HL-60 (cell line): Measurements from ENCODE around the gene LCN6.
"Not testable (repeated sequence)": the region's sequence is repeated elsewhere in the genome, so short reads cannot be mapped to it uniquely, and the experiment has no call there.

Source experiments
- DNase-seq, 2 experiments: peaks; one replicate each; pipeline ENCODE4 v3.0.0-alpha.2; 2010 to 2020; ENCODE audit warnings: low read depth in 1 of 2, low spot score in 1 of 2
- H3K27ac ChIP-seq: fragments of 250-450 bp; sonication (Bioruptor Pico); replicated peaks from 2 replicates; pipeline ENCODE4 v1.5.1; 2020; ENCODE audit warnings: mild to moderate bottlenecking, moderate library complexity
- H3K27me3 ChIP-seq: fragments of 250-450 bp; sonication (Bioruptor Pico); 2 replicates; pipeline ENCODE4 v1.5.1; 2021; ENCODE audit warnings: mild to moderate bottlenecking, moderate library complexity; ENCODE audit not compliant: insufficient read depth, poor library complexity, severe bottlenecking
- H3K4me3 ChIP-seq: replicated peaks from 2 replicates; pipeline ENCODE4 v1.5.1; 2011; ENCODE audit warnings: mild to moderate bottlenecking, control low read depth, low read length; ENCODE audit not compliant: insufficient read depth
- GABPA ChIP-seq: IDR thresholded peaks from 2 replicates; pipeline ENCODE4 v1.6.1; 2012; ENCODE audit warnings: low read depth
- POLR2AphosphoS5 ChIP-seq: IDR thresholded peaks from 2 replicates; pipeline ENCODE4 v1.6.1; 2012; ENCODE audit warnings: low read depth
- SPI1 ChIP-seq: IDR thresholded peaks from 2 replicates; pipeline ENCODE4 v1.6.1; 2012; ENCODE audit warnings: low read depth, mild to moderate bottlenecking, borderline replicate concordance
- long read RNA-seq: library from polyadenylated mRNA; unstranded; transcript quantifications from one replicate; pipeline ENCODE4 v2.0.0, GENCODE V29; 2020
- TF ChIP-seq, protein P1 (sequence below): IDR thresholded peaks from one replicate; pipeline ENCODE4 v1.5.1; 2011; ENCODE audit warnings: low read length, control low read depth, inconsistent platforms; ENCODE audit not compliant: insufficient read depth
- TF ChIP-seq, protein P2 (sequence below): IDR thresholded peaks from 2 replicates; pipeline ENCODE4 v1.6.1; 2012; ENCODE audit warnings: low read depth; ENCODE audit not compliant: insufficient replicate concordance

Gene LCN6, protein sequence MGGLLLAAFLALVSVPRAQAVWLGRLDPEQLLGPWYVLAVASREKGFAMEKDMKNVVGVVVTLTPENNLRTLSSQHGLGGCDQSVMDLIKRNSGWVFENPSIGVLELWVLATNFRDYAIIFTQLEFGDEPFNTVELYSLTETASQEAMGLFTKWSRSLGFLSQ
- long read RNA-seq: 0 reads

DNA sequence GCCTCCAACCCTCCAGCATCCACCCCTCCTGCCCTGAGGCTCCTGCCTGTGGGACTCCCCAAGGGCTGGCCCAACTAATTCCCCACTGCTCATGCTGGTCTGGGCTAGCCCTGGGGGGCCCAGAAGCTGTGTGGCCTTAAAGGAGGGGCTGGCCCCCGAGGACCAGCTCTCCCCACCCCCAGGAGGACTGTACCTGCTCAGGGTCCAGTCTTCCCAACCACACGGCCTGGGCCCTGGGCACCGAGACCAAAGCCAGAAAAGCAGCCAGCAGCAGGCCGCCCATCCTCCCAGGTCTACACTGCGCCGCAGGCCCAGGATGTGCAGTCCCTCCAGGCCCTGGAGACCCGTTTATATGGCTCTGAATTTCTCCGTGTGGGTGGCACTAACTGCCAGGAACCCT lies at the start of gene LCN6:
Gene LCN6 (minus strand): TSS at position 325 of the 400 bp plus-strand sequence. CDS start 42 bp downstream, at position 283.
- Histone ChIP-seq H3K4me3 (no peak within 1 kb of the TSS), H3K27ac (peak within 1 kb of the TSS; percentile 78), H3K27me3 (no peaks in the 10 kb centered on the region)
- no peak for TF ChIP-seq GABPA
- TF ChIP-seq, protein P1, sequence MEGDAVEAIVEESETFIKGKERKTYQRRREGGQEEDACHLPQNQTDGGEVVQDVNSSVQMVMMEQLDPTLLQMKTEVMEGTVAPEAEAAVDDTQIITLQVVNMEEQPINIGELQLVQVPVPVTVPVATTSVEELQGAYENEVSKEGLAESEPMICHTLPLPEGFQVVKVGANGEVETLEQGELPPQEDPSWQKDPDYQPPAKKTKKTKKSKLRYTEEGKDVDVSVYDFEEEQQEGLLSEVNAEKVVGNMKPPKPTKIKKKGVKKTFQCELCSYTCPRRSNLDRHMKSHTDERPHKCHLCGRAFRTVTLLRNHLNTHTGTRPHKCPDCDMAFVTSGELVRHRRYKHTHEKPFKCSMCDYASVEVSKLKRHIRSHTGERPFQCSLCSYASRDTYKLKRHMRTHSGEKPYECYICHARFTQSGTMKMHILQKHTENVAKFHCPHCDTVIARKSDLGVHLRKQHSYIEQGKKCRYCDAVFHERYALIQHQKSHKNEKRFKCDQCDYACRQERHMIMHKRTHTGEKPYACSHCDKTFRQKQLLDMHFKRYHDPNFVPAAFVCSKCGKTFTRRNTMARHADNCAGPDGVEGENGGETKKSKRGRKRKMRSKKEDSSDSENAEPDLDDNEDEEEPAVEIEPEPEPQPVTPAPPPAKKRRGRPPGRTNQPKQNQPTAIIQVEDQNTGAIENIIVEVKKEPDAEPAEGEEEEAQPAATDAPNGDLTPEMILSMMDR: no peak
- no peak for DNase-seq

DNA sequence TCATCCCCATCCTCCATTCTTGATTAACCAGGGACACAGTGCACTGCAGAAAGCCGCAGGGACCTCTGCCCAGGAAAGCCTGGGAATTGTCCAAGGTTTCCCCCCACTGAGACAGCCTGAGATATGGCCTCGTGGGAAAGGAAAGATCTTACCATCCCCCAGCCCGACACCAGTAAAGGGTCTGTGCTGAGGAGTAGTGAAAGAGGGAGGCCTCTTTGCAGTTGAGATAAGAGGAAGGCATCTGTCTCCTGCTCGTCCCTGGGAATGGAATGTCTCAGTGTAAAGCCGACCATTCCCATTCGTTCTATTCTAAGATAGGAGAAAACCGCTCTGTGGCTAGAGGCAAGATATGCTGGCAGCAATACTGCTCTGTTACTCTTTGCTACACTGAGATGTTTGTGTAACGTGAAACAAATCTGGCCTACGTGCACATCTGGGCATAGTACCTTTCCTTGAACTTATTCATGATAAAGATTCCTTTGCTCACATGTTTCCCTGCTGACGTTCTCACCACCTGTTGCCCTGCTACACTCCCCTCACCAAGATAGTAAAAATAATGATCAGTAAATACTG lies 48.5 kb upstream of the LCN6 start:
- DNase-seq, H3K27ac ChIP-seq, H3K4me3 ChIP-seq: not testable (repeated sequence)
- peaks cover 16% of the 10 kb centered on the region for H3K27me3 ChIP-seq

DNA sequence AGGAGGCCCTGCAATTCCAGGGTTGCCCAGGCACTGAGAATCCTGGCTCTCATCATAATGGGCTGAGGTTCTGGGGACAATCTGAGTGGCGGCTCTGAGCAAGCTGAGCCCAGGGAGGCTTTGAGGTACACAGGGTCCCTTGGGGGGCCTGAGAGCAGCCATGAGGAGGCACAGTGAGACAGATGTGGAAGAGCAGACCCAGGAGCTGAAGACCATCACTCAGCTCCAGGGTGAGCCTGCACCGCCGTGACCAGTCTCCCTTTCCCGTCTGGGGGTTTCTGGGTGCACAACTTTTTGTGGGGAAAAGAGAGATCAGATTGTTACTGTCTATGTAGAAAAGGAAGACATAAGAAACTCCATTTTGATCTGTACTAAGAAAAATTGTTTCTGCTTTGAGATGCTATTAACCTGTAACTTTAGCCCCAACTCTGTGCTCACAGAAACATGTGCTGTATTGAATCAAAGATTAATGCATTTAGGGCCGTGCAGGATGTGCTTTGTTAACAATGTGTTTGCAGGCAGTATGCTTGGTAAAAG lies 48.0 kb upstream of the LCN6 start, which contains the start of gene CCDC183:
Gene CCDC183 (plus strand): TSS at position 101 of the 537 bp plus-strand sequence. CDS start 60 bp downstream, at position 161.
- no peak within 1 kb of the TSS; the same call in 1 of the 2 replicates for H3K27ac ChIP-seq

DNA sequence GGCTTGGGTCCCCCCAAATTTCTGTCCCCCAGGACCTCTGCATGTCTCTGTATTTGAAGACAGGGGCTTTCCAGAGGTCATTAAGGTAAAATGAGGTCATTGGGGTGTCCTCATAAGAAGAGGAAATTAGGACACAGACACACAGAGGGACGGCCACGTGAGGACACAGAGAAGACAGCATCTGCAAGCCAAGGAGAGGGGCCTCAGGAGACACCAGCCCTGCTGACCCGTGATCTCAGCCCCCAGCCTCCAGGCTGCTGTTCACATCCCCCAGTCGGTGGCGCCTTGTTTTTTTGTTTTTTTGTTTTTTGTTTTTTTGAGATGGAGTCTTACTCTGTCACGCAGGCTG lies 46.6 kb upstream of the LCN6 start:
- peaks cover 11% of the 10 kb centered on the region for H3K27me3 ChIP-seq
- H3K4me3 ChIP-seq: no peak overlapping the region
- TF ChIP-seq, protein P2, sequence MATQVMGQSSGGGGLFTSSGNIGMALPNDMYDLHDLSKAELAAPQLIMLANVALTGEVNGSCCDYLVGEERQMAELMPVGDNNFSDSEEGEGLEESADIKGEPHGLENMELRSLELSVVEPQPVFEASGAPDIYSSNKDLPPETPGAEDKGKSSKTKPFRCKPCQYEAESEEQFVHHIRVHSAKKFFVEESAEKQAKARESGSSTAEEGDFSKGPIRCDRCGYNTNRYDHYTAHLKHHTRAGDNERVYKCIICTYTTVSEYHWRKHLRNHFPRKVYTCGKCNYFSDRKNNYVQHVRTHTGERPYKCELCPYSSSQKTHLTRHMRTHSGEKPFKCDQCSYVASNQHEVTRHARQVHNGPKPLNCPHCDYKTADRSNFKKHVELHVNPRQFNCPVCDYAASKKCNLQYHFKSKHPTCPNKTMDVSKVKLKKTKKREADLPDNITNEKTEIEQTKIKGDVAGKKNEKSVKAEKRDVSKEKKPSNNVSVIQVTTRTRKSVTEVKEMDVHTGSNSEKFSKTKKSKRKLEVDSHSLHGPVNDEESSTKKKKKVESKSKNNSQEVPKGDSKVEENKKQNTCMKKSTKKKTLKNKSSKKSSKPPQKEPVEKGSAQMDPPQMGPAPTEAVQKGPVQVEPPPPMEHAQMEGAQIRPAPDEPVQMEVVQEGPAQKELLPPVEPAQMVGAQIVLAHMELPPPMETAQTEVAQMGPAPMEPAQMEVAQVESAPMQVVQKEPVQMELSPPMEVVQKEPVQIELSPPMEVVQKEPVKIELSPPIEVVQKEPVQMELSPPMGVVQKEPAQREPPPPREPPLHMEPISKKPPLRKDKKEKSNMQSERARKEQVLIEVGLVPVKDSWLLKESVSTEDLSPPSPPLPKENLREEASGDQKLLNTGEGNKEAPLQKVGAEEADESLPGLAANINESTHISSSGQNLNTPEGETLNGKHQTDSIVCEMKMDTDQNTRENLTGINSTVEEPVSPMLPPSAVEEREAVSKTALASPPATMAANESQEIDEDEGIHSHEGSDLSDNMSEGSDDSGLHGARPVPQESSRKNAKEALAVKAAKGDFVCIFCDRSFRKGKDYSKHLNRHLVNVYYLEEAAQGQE: no peak
- TF ChIP-seq SPI1: no peak
- no peak for TF ChIP-seq POLR2AphosphoS5
- TF ChIP-seq, protein P1: no peak
- TF ChIP-seq GABPA: no peak
- DNase-seq: peak in 1 of 2 experiments; percentile 49
- H3K27ac ChIP-seq: peak overlapping the region; percentile 28; the same call in 1 of the 2 replicates

More for the DNA sequence above, 48.0 kb upstream of the LCN6 start, which contains the start of gene CCDC183:
- Histone ChIP-seq H3K4me3 (no peak within 1 kb of the TSS), H3K27me3 (peaks cover 14% of the 10 kb centered on the region)
- TF ChIP-seq, protein P1: no peak
- TF ChIP-seq, protein P2: no peak
- no peak for TF ChIP-seq SPI1
- no peak for DNase-seq
